ENCODE data around the gene C3orf52.
"Not testable (repeated sequence)": the region's sequence is repeated elsewhere in the genome, so short reads cannot be mapped to it uniquely, and the experiment has no call there.

The C3orf52 gene, protein sequence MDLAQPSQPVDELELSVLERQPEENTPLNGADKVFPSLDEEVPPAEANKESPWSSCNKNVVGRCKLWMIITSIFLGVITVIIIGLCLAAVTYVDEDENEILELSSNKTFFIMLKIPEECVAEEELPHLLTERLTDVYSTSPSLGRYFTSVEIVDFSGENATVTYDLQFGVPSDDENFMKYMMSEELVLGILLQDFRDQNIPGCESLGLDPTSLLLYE

DNA sequence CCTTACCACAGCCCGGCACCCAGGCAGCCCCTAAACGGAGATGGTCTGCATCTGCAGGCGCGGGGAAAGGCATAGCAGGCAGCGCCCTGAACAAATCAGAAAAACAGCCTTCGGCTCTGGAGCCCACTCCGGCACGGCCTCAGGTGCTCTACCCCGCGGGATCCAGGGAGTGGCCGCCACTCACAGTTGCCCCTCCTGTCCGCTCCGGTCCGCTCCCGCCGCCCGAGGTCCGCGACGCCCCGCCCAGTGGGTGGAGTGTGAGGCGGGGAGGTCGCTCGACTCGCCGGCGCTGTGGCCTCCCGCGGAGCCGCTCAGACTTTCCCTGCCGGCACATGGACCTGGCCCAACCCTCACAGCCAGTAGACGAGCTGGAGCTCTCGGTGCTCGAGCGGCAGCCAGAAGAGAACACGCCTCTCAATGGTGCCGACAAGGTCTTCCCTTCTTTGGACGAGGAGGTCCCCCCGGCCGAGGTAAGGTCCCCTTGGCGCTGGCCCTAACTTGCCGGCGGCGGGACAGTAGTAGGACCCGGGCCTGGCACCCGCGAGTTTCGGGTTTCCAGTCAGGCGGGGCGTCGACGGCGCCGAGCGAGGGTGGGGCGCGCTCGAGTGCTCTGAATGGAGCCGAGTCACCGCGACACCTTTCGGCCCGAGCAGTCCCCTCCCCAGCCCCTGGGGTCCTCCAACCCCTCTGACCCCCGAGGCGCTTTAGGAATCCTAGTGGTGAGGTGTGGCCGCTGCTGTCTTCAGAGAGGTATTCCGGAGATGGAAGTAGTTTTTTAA lies at the start of gene C3orf52:
Gene C3orf52, plus strand, starts transcription at position 314 of the 779 bp plus-strand sequence. Its CDS starts 19 bp downstream, at position 333.
- peak in 1 of 2 experiments; percentile 48 for DNase-seq

DNA sequence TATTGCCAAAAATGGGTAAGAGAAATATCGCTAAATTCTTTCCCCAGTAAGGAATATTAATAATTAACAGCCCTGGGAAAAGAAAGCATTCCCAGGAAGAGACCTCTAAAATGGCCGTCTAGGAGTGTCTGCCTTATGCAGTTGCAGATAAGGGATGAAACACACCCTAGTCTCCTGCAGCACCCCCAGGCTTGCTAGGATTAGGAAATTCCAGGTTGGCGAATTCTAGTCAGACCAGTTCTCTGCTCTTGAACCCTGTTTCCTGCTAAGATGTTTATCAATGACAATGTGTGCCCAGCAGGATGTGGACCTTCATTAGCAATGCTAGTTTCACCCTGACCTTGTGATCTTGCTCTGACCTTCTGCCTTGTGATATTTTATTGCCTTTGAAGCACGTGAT lies 49.0 kb upstream of the C3orf52 start:
- DNase-seq = not testable (repeated sequence)

DNA sequence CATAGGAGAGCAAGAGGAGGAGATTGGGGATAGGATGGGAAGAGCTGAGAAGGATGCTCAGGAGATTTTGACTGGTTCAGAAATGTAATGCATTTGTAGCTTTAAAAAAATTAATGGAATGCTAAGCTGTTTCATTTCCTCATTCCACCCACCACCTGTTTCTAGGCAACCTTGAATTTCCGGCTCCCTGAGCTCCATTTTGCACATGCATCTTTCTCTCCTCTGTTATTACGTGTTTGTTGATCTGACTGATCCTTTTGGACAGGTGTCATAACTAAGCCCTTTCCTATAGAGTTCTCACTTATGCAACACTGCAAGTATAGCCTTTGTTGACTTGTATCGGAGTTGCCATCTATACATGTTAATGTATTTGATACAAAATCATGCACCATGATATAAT lies 47.3 kb upstream of the C3orf52 start:
- DNase-seq = no peak

DNA sequence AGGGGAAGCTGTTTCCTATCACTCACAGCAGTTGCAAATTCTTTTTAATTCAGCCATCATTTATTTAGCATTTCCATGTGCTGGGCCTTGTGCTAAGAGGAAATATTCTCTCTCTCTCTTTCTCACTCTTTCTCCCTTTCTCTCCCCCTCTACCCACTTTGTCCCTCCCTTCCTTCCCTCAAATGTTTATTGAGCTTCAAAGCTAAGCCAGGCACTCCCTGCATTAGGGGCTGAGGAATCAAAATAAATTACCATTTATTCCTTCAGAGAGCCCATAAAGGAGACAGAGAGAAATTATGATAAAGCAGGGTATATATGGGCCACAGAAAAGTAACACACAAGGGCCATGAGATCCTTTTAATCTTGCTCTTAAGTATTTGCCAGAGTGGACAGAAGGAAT lies 44.9 kb upstream of the C3orf52 start:
- no peak for DNase-seq

DNA sequence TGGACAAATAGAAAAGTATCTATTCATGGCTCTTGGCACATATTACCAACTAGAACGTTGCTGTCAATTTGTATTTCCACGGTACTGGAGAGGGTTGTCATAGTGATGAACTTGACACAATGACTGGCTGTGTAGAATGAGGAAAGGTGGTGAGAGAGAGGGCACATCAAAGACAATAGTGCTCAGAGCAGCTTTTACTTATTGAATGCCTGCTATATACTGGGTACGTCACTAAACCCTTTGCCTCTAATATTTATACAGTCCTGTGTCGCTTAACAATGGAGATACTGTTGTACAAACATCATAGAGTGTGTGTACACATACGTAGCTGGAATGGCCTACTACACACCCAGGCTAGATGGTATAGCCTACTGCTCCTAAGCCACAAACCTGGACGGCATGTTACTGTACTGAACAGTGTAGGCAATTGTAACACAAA lies 43.3 kb upstream of the C3orf52 start:
- peak; percentile 53 to 67 for DNase-seq

DNA sequence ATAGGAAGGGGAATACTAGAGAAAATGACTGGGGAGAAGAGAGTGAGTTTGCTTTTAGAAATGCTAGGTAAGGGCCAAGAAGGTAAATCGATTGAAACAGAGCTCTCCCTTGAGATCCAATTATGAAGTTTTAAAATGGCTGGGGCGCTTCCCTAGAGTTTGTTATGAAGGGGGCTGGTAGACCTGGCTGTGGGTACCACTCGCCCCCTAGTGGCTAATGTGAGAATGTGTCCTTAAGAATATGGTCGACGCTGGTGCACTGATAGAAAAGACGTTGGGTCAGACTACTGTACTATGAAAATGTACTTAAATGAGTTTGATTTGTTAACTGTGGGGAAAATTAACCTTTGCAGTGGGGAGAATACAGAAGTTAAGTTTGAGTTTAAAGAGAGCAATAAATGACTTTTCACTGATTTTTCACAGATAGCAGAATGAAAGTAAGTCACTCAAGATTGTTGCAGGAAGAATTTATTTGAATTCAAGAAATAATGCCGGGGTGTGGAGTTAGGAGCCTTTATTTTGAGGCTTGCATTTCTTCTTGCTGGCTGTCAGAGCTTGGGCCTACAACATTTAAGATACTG lies 42.5 kb upstream of the C3orf52 start:
- DNase-seq = peak; percentile 34 to 76

DNA sequence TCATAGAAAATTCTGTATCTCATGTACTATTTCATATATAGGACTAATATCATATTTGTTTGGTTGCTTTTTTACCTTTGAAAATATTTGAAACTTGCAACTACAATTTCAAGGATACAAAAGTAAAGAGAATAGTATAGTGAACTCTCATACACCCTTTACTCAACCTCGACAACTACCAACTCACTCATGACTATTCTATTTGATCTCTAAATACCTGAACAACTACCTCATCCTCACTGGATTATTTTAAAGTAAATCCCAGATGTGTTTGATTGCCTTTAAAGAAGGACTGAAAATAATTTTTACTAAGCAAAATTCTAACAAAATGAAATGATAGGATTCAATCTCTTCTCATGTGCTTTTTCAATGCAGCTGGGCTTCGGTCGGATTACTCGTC lies 39.6 kb upstream of the C3orf52 start:
- no peak for DNase-seq

DNA sequence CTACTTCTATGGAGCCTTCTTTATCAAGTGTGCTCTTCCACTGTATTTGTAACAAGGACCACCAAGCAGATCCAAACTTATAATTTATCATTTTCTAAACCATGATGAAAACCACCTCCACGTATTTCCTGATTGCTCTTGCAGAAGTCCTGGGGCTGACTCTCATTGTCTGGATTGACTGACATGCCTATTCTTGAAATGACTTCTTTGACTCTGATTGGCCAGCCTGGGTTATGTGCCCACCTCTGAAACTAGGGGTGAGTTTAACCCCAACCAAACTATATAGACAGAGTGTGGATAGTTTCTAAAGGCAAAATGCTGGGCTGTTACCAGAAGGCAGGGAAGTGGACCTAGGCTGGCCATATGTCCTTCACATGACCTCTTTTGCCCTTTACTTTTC lies 38.9 kb upstream of the C3orf52 start:
- DNase-seq = no peak

DNA sequence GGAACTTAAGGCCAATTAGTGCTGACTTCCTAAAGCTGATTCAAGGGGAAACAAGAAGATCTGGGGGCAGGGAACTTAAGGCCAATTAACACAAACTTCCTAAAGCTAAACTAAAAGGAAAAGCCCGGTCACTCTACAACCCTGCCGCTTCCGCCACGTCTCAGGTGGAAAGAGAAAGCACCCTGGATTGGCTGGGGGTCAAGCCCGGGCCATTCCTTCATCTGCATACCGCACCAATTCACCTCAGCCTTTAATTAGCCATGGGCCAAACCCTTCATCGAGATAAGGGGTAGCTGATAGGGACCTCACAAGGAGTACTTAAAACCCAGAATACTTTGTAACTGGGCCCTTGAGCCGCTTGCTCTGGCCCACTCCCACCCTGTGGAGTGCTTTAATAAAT lies 37.3 kb upstream of the C3orf52 start:
- DNase-seq = no peak

DNA sequence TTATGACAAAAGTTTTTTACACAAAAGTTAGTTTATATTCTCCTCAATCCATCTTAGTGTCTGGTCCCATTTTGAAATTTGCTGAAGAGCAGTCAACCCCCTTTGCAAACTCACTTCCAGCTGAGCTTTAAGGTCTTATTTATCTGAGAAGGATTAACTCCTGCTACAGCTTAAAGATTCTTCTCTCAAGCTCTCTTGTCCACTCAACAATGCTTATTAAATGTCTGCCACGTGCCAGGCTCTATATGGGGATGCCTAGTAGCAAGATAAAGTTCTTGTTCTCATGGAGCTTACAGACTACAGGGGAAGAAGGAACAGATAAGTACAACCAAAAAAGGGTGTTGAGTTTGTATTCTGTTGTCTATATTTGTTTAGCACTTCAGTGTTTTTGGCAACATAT lies 33.0 kb upstream of the C3orf52 start:
- no peak for DNase-seq

DNA sequence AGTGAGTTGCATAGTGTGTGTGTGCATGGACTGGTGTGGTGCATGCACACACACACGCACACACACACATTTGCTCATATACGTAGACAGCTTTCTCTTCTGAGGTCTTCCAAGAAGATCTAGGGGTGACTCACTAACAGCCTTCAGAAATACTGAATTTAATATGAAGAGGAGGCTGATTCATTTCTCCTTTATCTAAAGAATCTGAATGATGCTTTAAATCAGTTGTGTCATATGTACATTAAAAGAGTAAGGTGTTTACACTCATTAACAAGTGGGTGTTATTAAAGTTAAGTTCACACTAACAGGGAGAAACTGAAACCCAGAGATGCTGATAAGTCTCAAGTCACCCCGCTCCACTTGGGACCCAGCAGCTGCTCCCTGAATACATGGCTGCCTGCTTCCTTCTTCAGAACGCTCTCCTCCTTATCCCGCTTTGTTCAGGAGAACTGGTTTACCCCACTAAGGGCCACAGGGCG lies 29.7 kb upstream of the C3orf52 start:
- no peak for DNase-seq

DNA sequence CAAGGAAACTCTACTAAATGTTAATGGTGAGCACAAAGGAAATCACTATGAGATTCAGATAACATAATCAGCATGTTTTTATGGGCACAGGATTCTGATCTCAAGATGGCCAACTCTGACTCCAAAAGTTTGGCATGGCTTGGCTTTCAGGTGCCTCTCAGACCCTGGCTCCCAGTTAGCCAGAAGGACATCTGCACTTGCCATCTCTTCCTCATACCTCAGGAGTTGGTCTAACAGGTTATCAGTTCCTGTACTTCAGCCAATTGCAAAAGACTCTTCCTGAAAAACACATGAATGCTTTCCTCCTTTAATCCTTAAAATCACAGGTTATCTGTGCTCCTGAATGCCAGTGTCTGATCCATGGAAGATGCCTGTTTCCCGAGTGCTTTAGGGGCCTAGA lies 26.7 kb upstream of the C3orf52 start:
- DNase-seq = no peak

DNA sequence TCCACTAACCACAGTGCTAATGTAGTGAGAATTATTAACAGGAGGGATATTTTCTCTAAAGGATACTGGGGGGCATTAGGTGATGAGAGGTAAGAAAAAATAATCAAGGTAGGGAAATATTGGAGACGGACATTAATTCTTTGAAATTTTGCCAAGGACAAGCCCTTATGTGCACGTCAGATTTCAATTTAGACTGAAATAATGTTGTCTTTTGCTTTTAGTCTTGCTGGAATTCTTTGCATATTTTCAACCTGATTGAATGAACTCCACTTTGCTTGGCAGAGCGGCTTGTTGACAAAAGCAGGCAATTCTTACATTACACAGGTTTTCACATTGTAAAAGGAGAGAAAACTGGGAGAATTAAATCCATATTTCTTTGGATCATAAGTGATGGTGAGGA lies 25.0 kb upstream of the C3orf52 start:
- no peak for DNase-seq

DNA sequence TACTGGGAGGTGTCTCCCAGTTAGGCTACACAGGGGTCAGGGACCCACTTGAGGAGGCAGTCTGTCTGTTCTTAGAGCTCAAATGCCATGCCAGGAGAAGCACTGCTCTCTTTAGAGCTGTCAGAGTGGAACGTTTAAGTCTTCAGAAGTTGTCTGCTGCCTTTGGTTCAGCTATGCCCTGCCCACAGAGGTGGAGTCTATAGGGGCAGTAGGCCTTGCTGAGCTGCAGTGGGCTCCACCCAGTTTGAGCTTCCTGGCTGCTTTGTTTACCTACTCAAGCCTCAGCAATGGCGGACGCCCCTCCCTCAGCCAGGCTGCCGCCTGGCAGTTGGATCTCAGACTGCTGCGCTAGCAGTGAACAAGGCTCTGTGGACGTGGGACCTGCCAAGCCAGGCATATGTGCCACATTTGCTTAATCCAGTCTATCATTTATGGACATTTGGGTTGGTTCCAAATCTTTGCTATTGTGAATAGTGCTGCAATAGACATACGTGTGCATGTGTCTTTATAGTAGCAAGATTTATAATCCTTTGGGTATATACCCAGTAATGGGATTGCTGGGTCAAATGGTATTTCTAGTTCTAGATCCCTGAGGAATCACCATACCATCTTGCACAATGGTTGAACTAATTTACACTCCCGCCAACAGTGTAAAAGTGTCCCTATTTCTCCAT lies 13.7 kb upstream of the C3orf52 start:
- DNase-seq = not testable (repeated sequence)

DNA sequence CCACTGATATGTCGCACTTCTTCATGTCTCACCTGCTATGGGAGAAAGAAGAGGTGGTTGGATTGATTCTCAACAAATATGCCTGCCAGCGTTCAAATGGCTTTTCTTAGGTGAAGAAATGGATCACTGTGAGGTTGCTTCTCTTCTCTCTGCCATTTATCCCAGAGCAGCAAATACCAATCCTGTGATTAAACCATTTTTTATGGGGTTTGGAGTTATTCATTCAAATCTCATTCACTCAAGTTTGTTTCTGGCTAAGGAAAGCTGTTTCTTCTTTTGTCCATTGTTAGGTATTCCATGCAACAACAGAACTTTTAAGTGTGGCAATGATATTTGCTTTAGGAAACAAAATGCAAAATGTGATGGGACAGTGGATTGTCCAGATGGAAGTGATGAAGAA lies 12.2 kb upstream of the C3orf52 start:
- DNase-seq = no peak

DNA sequence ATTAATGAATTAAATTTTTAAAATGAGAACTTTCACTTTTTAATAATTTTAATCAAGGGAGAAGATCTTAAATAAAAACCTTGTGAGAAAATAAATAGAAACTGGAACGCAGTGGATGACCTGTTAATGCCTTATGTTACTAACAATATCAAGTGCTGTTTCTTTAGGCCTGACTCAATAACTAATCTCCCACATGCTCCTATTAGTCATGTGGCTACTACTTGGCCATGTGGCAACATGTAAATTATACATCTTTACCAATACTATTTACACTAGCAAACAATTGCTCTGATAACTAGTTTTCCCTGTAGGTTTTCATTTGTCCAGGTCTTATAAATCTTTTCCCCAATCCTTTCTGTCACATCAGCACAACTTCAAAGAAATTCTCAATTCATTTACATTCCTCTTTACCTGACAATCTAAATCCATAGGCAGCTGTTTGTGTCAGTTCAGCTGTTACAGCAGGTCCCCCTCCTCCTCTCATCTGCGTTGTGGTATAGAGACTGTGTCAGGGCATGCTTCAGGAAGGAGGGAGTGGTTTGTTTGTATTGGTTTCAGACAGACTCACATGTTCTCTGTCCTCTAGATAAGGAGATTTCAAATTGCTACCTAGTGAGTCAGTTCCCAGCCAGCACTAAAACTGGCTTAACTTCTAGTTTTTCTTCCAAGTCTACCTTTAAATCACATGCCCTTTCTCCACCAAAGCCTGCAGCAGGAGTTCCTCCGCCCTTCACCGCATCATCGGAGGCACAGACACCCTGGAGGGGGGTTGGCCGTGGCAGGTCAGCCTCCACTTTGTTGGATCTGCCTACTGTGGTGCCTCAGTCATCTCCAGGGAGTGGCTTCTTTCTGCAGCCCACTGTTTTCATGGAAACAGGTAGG lies 11.3 kb upstream of the C3orf52 start:
- DNase-seq = peak; percentile 51 to 76

DNA sequence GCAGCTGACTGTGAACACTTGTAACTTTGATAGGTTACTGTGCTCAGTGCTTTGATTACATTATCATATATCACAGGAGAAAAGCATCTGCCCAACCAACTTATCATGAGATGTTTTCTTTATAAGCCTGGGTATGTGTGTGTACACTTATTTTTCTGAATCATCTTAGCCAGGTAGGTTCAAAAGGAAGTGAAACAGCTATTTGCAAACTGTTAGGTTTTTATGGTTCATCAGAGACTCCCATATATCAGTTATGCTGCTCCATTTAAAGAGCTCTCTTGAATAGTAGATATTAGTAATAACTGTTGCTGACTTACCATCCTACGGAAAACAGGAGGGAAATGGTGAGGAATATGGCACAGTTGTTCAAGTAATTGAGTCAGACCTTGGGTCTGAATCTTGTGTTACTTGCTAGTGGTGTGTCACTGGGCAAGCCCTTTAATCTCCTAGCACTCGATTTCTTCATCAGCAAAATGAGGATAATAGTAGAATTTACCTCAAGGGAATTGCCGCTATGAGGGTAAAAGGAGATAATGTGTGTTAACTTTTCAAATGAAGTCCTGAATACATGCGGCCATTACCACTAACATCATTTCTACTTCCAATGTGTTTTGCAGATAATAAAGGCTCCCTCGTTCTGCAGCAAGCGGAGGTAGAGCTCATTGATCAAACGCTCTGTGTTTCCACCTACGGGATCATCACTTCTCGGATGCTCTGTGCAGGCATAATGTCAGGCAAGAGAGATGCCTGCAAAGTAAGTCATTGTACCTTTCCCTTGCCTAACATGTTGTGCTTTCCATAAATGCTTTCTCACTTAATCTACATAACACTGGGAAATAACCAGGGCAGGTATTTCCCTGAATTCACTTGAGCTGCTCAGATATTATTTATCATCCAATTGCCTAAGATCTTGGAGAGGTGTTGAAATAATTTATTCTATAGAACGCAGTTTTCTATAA lies 7.8 kb upstream of the C3orf52 start:
- no peak for DNase-seq

DNA sequence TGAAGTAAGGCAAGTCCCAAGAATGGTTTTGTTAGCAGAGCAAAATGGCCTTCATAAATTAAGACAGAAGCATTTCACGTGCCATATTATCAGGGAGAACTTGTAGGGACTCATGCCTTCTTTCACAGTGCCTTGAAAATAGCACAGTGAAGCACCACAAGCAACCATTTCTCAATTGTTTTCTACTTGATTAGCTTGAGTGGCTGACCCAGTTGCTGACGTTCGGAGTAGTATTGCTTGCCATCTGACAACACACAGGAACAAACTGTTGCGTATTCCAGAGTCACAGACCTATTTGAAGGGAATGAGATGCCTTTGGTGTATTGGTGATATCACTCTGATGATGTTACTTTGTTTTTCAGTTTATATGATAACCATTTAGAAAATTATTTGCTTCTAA lies 3.0 kb upstream of the C3orf52 start:
- DNase-seq = no peak

DNA sequence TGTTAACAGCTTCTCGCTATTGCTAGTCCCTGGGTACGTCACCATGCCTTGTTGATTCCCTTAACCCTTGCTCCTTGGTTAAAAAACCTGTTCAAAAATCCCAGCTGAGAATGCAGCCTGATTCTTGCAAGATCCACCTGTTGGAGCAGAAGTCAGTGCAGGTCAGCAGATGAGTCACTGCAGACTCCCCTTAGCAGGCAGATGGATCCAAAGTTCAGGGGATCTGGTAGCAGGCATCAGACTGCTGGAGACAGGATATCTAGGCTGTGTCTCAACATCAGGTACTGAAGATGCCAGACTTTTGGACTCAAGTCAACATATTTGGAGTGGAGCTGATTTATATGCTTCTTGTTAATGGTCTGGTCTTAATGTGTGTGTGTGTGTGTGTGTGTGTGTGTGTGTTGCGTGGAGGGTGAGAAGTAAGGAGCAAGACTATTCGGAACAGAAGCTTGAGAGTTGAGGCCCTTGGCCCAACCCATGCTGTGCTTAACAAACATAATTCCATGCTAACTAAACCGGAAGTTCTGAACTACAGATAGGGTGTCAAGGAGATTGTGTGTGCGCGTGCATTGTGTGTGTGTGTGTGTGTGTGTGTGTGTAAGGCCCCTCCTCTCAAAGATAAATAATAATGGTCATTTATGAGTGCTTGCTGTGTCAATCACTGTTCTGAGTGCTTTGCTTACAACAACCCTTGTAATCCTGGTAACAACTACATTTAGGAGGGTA lies 1.0 kb upstream of the C3orf52 start:
- DNase-seq = no peak

DNA sequence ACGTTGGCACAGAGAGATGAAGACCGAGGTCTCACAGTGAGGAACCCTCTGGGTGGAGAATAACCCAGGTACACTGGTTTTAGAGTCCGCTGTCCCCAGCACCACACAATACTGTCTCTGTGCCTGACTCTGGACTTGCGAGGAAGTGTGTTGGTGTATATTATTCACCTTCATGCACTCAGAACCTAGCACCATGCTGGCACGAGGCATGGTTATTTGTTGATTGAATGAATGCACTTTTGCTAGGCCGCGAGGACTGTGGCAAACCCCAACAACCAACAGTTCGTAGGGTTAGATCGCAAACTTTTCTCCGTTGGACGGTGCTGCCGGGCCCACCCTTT lies 484 bp upstream of the C3orf52 start:
- no peak for DNase-seq

Data from NCI-H187 (cell line).